ENCODE measurements around the gene LRRC4C.
"Not testable (repeated sequence)": the region's sequence is repeated elsewhere in the genome, so short reads cannot be mapped to it uniquely, and the experiment has no call there.

Gene LRRC4C

DNA sequence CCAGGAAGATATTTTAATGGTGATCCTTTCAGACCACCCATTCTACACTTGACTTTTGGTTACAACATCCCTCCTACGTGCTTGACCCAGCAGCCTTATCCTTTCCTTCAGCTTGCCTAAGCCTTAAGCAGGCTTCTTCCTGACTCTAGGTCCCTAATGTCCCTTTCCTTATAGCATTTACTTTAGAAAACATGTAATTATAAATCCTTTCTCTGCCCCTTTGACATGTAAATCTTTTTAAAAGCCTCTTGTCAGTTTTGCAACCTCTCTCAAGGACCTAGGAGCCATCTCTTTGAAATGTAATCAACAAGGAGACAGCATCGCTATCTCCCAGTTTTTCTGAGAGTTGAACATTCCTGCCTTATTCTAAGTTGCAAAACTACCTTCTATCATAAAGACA lies 1255.2 kb downstream of the LRRC4C start:
- no peak overlapping the region for H3K4me3 ChIP-seq (ENCODE audit: low read depth, low read length)
- TF ChIP-seq, protein P1, sequence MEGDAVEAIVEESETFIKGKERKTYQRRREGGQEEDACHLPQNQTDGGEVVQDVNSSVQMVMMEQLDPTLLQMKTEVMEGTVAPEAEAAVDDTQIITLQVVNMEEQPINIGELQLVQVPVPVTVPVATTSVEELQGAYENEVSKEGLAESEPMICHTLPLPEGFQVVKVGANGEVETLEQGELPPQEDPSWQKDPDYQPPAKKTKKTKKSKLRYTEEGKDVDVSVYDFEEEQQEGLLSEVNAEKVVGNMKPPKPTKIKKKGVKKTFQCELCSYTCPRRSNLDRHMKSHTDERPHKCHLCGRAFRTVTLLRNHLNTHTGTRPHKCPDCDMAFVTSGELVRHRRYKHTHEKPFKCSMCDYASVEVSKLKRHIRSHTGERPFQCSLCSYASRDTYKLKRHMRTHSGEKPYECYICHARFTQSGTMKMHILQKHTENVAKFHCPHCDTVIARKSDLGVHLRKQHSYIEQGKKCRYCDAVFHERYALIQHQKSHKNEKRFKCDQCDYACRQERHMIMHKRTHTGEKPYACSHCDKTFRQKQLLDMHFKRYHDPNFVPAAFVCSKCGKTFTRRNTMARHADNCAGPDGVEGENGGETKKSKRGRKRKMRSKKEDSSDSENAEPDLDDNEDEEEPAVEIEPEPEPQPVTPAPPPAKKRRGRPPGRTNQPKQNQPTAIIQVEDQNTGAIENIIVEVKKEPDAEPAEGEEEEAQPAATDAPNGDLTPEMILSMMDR (IDR thresholded peaks at IDR 0.05; ENCODE audit: low read depth, low read length): no peak

DNA sequence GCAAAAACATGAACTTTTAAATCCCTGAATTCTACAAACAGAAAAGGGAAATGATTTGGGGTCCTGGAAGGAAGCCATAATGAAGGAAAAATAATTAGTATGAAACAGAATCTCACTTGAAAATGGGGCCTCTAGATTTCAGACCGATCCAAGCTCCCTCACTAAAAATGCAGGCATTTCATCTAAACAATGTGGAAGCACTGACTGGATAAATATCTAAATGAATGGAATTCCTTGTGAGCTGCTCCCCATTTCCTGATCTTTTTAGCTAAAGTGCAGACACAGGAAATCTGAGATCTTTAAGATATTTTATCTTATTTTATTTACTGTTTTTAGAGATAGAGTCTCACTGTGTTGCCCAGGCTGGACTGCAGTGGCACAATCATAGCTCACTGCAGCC lies 1255.8 kb downstream of the LRRC4C start:
- H3K4me3 ChIP-seq (ENCODE audit: low read depth, low read length): no peak overlapping the region

DNA sequence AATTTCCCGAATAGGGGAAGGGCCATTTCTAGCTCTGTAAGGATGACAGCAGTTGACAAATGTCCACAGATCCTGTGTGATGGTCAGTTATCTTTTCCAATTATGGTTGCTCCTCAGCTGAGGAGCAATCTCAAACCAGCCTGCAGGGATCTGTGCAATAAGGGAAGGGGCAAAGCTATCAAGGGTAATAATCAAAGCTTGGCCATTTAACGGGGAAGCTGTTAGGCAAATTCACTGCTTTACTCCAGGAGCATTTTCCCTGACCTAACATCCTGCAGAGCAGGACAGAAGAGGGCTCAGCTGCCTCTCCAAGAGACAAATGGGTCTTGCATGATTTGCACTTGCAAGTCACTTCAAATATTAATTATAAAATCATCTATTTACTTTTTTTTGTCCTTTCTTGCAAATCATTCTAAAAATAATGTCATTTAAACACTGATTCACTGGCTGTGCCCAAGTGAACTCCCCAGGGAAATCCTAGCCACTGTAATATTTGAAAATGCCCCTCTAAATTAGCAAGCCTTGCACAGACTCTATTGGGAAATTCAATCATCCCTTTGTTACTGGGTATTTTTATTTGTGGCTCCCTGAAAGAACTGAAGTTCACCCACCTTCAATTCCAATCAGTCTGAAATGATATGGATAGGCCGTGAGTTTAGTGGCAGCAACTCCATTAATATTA lies 1256.7 kb downstream of the LRRC4C start:
- no peak overlapping the region for H3K4me3 ChIP-seq (ENCODE audit: low read depth, low read length)
- TF ChIP-seq, protein P1 (IDR thresholded peaks at IDR 0.05; ENCODE audit: low read depth, low read length): no peak

More for the DNA sequence above, 1255.8 kb downstream of the LRRC4C start:
- TF ChIP-seq, protein P1 (IDR thresholded peaks at IDR 0.05; ENCODE audit: low read depth, low read length): no peak

DNA sequence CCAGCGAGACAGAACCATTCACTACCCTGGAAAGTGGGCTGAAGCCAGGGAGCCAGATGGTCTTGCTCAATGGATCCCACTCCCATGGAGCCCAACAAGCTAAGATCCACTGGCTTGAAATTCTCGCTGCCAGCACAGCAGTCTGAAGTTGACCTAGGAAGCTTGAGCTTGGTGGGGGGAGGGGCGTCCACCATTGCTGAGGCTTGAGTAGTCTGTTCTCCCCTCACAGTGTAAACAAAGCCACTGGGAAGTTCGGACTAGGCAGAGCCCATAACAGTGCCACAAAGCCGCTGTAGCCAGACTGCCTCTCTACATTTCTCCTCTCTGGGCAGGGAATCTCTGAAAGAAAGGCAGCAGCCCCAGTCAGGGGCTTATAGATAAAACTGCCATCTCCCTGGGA lies 1266.9 kb downstream of the LRRC4C start:
- H3K4me3 ChIP-seq (ENCODE audit: low read depth, low read length): not testable (repeated sequence)

DNA sequence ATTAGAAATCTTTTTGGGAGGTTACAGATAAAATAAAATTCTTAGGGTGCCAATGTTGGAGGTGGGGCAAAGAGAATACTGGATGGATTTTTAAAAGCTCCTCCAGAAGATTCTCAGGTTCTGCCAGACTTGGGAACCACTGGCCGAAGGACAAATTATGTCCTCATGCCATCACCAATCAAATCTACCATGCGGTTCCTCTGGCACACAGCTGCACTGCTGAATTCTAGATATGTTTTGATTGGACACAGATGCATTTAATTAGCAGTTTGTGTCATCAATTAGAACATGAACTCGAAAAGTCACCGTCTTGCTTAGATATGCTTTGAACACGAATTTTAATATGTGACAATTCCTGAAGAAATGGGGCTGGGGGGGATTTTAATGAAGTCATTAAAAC lies 1269.2 kb downstream of the LRRC4C start:
- no peak overlapping the region for H3K4me3 ChIP-seq (ENCODE audit: low read depth, low read length)
- TF ChIP-seq, protein P1 (IDR thresholded peaks at IDR 0.05; ENCODE audit: low read depth, low read length): no peak

DNA sequence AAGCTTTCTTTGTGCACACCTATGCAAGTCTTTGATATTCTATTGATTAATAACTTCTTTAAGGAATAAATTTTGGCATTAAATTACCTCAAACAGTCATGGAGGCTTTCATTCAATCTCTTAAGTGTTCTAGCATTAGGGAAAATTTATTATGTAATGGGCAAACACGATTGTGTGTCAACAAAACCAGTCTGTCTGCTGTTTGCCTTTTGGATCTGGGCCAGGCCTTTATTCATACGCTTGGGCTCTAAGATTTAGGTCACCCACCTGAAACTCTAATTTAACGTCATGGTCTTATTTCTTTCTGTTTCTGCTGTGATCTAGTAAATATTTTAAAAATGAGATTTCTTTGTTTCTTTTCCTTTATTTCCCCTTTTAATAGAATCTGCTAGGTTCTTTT lies 1270.6 kb downstream of the LRRC4C start:
- H3K4me3 ChIP-seq (ENCODE audit: low read depth, low read length): no peak overlapping the region
- TF ChIP-seq, protein P1 (IDR thresholded peaks at IDR 0.05; ENCODE audit: low read depth, low read length): no peak

DNA sequence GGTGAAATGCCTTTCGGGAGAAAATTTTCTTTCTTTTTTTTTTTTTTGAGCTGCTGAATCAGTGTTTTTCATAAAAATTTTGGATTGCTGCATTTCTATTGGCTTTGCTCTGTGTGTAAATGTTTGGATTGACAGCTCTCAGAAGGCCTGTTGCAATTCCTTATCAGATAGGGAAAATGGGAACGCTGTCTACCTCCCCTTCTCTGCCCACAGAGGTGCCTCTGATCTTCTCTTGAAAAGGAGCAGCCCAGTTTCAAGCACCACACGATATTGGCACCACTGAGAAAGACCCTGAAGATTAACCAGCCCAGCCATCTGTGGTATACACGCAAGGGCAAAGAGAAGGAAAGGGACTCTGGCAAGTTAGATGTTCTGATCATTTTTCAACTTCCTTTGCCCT lies 1272.2 kb downstream of the LRRC4C start:
- no peak overlapping the region for H3K4me3 ChIP-seq (ENCODE audit: low read depth, low read length)
- TF ChIP-seq, protein P1 (IDR thresholded peaks at IDR 0.05; ENCODE audit: low read depth, low read length): no peak

Data from WI38 (cell line).